Karpas-422 (cell line): ENCODE measurements around the gene PBX1. TPM values are rescaled to one million over a fixed set of nuclear protein-coding genes. Genes with fewer than 3 reads are reported as not detected.

Experiments
- DNase-seq: peaks from one replicate; pipeline ENCODE4 v3.0.0-alpha.2; 2015
- H2AFZ ChIP-seq: fragments of 200-600 bp; sonication (generic); 2 replicates; pipeline ENCODE4 v1.6.1; 2014; ENCODE audit warnings: antibody characterized with exemption, low read length, mixed read lengths
- H3K27ac ChIP-seq: fragments of 200-600 bp; sonication (generic); 2 replicates; pipeline ENCODE4 v1.5.1; 2014; ENCODE audit warnings: mild to moderate bottlenecking, low read length, moderate library complexity
- H3K27me3 ChIP-seq: fragments of 200-600 bp; sonication (generic); 2 replicates; pipeline ENCODE4 v1.6.1; 2014; ENCODE audit warnings: low read length, mixed read lengths
- H3K36me3 ChIP-seq: fragments of 200-600 bp; sonication (generic); 2 replicates; pipeline ENCODE4 v1.6.1; 2014; ENCODE audit warnings: low read length, mixed read lengths; ENCODE audit not compliant: insufficient read depth
- H3K4me1 ChIP-seq: fragments of 200-600 bp; sonication (generic); 2 replicates; pipeline ENCODE4 v1.6.1; 2014; ENCODE audit warnings: mild to moderate bottlenecking, low read length, mixed read lengths
- H3K4me2 ChIP-seq: fragments of 200-600 bp; sonication (generic); 2 replicates; pipeline ENCODE4 v1.6.1; 2014; ENCODE audit warnings: low read length, low read depth, mild to moderate bottlenecking; ENCODE audit not compliant: poor library complexity, severe bottlenecking
- H3K4me3 ChIP-seq: fragments of 200-600 bp; sonication (generic); 2 replicates; pipeline ENCODE4 v1.5.1; 2014; ENCODE audit warnings: mild to moderate bottlenecking, antibody characterized with exemption, low read length, mixed read lengths
- H3K79me2 ChIP-seq: fragments of 200-600 bp; sonication (generic); 2 replicates; pipeline ENCODE4 v1.6.1; 2014; ENCODE audit warnings: mild to moderate bottlenecking, low read length, mixed read lengths
- H3K9ac ChIP-seq: fragments of 200-600 bp; sonication (generic); 2 replicates; pipeline ENCODE4 v1.6.0; 2014; ENCODE audit warnings: low read length
- H3K9me2 ChIP-seq: fragments of 200-600 bp; sonication (generic), shearing (Covaris generic); replicated peaks from 2 replicates; pipeline ENCODE4 v1.6.0; 2014; ENCODE audit warnings: mild to moderate bottlenecking, low read length, moderate library complexity; ENCODE audit not compliant: insufficient read depth
- H3K9me3 ChIP-seq: fragments of 300-700, 200-600 bp; sonication (generic); 2 replicates; pipeline ENCODE4 v1.6.1; 2014; ENCODE audit warnings: low read length, mixed read lengths
- H4K20me1 ChIP-seq: fragments of 200-600 bp; sonication (generic); 2 replicates; pipeline ENCODE4 v1.6.1; 2014; ENCODE audit warnings: mild to moderate bottlenecking, antibody characterized with exemption, low read length, low read depth; ENCODE audit not compliant: insufficient read depth
- total RNA-seq: library from RNA; depleted of rRNA; stranded (reverse); fragments of >200 nt; shearing (Covaris generic); gene quantifications from 2 replicates; pipeline ENCODE4 v1.2.3, GENCODE V29; 2014; ENCODE audit warnings: low replicate concordance

The PBX1 gene
- total RNA-seq, 1 experiment from 2014 or later, result 0.41 TPM

GRCh38 chr1:164805399-164805798, 246.4 kb downstream of the PBX1 start:
- Histone ChIP-seq H3K9ac (no peak overlapping the region), H3K27ac (no peak overlapping the region), H3K9me3 (no peaks in the 10 kb centered on the region), H3K27me3 (no peaks in the 10 kb centered on the region), H3K36me3 (no peaks in the 10 kb centered on the region), H2AFZ (no peak overlapping the region), H3K4me2 (no peak overlapping the region), H3K79me2 (no peaks in the 10 kb centered on the region), H3K4me1 (no peaks in the 10 kb centered on the region), H3K4me3 (no peak overlapping the region), H4K20me1 (no peaks in the 10 kb centered on the region), H3K9me2 (no peaks in the 10 kb centered on the region)
- no peak for DNase-seq

- no peaks in the 10 kb centered on the region for H3K27me3 ChIP-seq
- no peak overlapping the region for H3K9ac ChIP-seq
- no peaks in the 10 kb centered on the region for H3K9me2 ChIP-seq
- no peak overlapping the region for H3K4me2 ChIP-seq
- no peaks in the 10 kb centered on the region for H3K36me3 ChIP-seq
- H4K20me1 ChIP-seq, result no peaks in the 10 kb centered on the region
- H3K9me3 ChIP-seq, result no peaks in the 10 kb centered on the region
- no peak for DNase-seq
- H3K4me3 ChIP-seq, result no peak overlapping the region
- H2AFZ ChIP-seq, result no peak overlapping the region
- H3K79me2 ChIP-seq, result no peaks in the 10 kb centered on the region
- H3K27ac ChIP-seq, result no peak overlapping the region
- no peaks in the 10 kb centered on the region for H3K4me1 ChIP-seq
Observed at GRCh38 chr1:164806531-164806930, 247.5 kb downstream of the PBX1 start.

DNA sequence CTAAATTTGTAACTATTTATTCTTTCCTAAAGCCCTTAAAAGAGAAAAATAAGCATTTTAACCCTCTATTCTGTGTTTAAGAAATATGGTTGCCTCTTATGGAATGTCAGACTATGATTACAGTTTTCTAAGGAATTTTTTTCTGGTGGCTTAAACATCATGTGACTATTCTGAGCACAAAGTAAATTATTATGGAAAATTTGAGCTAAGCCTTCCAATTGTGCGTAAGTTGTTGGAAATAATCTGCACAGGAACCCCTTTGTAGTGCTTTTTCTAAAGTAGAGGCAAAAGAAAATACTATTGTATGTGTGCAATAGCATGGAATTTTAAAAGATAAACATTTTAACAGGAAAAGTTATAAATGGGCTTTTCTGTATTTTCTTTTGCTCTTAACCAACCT, 254.8 kb downstream of the PBX1 start:
- H4K20me1 ChIP-seq, result no peaks in the 10 kb centered on the region
- no peaks in the 10 kb centered on the region for H3K9me3 ChIP-seq
- no peaks in the 10 kb centered on the region for H3K27me3 ChIP-seq
- H3K9me2 ChIP-seq, result no peaks in the 10 kb centered on the region
- no peak overlapping the region for H3K4me2 ChIP-seq
- H3K4me1 ChIP-seq, result no peaks in the 10 kb centered on the region
- no peaks in the 10 kb centered on the region for H3K79me2 ChIP-seq
- no peak overlapping the region for H2AFZ ChIP-seq
- no peak overlapping the region for H3K27ac ChIP-seq
- H3K9ac ChIP-seq, result no peak overlapping the region
- no peak overlapping the region for H3K4me3 ChIP-seq
- no peak for DNase-seq
- H3K36me3 ChIP-seq, result no peaks in the 10 kb centered on the region

DNA sequence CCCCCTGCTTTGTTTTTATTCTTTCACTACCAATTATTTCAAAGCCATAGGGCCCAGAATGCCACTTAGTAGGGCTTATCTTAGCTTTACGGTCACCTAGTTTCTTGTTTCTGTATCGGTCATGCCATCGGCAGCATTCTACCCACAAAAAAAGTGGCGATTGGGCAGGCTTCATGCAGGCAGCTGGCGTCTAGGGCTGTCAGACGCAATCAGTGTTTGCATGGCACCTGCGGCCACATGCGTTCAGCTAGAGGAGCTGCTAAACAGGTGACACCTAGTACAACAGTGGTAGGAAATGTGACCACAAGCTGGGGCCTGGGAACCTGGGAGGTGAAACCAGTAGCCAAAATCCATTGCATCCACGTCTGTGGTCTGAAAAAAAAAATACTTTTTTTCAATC, 262.7 kb downstream of the PBX1 start:
- Histone ChIP-seq H3K27ac (no peak overlapping the region), H3K27me3 (no peaks in the 10 kb centered on the region), H3K4me3 (no peak overlapping the region), H3K4me2 (no peak overlapping the region), H4K20me1 (no peaks in the 10 kb centered on the region), H2AFZ (no peak overlapping the region), H3K9ac (no peak overlapping the region), H3K36me3 (no peaks in the 10 kb centered on the region), H3K9me3 (no peaks in the 10 kb centered on the region), H3K4me1 (no peaks in the 10 kb centered on the region), H3K79me2 (no peaks in the 10 kb centered on the region), H3K9me2 (no peaks in the 10 kb centered on the region)
- DNase-seq, result no peak

DNA sequence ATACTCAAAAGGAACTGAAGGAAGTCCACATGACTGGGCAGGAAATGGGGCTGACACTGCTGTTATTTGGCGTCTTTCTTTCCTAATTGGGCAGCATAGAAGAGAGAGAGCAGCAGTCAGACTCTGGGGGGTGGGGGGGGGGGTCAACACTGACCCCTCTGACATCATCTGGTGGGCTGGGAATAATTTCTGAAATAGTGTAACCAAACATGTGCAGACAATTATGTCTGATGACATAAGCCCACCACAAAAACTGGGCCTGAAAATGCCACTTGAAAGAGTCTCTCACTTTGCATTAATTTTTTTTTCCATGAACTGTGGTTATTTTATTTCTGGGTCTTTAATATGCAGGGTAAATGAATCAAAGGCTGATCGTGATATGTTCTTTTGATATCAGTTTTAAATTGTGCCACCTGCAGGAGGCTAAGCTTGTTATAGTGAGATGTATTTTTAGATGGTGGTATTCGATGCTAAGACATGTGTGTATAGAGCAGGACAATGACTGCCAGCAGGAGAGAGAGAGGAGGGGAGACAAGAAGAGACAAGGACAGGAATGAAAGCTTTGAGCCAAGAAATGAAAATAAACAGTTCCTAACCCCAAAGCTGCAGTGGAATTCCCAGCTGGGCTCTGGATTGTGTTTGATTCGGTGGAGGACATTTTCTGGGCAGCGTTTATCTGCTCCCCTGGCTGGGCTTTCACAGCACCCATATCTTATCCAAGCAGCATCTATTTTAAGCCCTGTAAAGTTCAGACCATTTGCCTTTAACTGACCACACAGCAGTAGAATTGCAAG, 264.7 kb downstream of the PBX1 start:
- H3K27ac ChIP-seq, result no peak overlapping the region
- no peak overlapping the region for H3K9ac ChIP-seq
- H3K4me2 ChIP-seq, result no peak overlapping the region
- no peaks in the 10 kb centered on the region for H3K27me3 ChIP-seq
- H3K9me2 ChIP-seq, result no peaks in the 10 kb centered on the region
- no peaks in the 10 kb centered on the region for H4K20me1 ChIP-seq
- no peak overlapping the region for H3K4me3 ChIP-seq
- no peaks in the 10 kb centered on the region for H3K36me3 ChIP-seq
- H2AFZ ChIP-seq, result no peak overlapping the region
- H3K4me1 ChIP-seq, result no peaks in the 10 kb centered on the region
- no peak for DNase-seq
- H3K79me2 ChIP-seq, result no peaks in the 10 kb centered on the region
- H3K9me3 ChIP-seq, result no peaks in the 10 kb centered on the region

- no peaks in the 10 kb centered on the region for H3K36me3 ChIP-seq
- no peak overlapping the region for H3K4me2 ChIP-seq
- no peaks in the 10 kb centered on the region for H3K4me1 ChIP-seq
- H2AFZ ChIP-seq, result no peak overlapping the region
- H3K79me2 ChIP-seq, result no peaks in the 10 kb centered on the region
- H3K4me3 ChIP-seq, result no peak overlapping the region
- no peaks in the 10 kb centered on the region for H3K9me3 ChIP-seq
- H3K27ac ChIP-seq, result no peak overlapping the region
- H3K9me2 ChIP-seq, result no peaks in the 10 kb centered on the region
- H3K9ac ChIP-seq, result no peak overlapping the region
- no peaks in the 10 kb centered on the region for H4K20me1 ChIP-seq
- H3K27me3 ChIP-seq, result no peaks in the 10 kb centered on the region
- DNase-seq, result no peak
Observed at GRCh38 chr1:164824542-164824941, 265.6 kb downstream of the PBX1 start.

DNA sequence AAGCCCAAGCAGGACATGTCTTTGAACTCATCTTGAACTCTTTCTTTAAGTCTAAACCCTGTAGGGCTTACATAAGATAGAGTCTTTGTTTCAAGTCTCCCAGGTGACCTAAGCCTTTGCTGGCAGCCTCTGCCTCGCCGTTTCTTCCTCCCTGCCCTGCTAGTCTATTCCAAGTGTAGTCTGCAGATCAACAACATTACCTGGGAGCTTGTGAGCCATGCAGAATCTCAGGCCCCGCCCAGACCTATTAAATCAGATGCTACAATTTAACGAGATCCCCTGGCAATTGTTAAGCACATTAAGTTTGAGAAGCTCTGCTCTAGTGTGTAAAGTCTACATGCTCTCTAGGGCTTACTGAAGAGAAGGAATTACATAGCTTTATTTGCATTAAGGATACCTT, 271.6 kb downstream of the PBX1 start:
- H3K9ac ChIP-seq, result no peak overlapping the region
- no peaks in the 10 kb centered on the region for H3K4me1 ChIP-seq
- no peaks in the 10 kb centered on the region for H3K79me2 ChIP-seq
- no peaks in the 10 kb centered on the region for H3K36me3 ChIP-seq
- H3K27ac ChIP-seq, result no peak overlapping the region
- DNase-seq, result no peak
- no peaks in the 10 kb centered on the region for H4K20me1 ChIP-seq
- H3K4me2 ChIP-seq, result no peak overlapping the region
- H3K9me3 ChIP-seq, result no peaks in the 10 kb centered on the region
- H3K4me3 ChIP-seq, result no peak overlapping the region
- no peaks in the 10 kb centered on the region for H3K9me2 ChIP-seq
- no peaks in the 10 kb centered on the region for H3K27me3 ChIP-seq
- no peak overlapping the region for H2AFZ ChIP-seq

DNA sequence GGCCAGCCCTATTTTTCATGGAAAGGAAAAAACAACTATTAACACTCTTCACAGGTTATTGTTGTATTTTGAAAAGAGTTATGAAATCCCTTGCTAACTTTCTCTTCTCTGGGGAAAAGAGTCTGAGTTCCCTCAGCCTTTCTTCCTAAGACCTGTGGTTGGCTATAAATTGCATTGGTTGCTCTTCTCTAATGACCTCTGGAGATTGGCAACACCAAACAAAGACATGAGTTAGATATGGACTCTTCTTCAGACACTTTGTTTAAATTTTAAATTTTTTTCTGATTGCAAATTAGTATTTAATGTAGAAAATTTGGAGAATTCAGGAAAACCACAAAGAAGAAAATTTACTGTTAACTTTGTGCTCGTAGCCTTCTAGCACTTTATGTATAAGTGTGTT, 275.7 kb downstream of the PBX1 start:
- Histone ChIP-seq H2AFZ (no peak overlapping the region), H3K27me3 (no peaks in the 10 kb centered on the region), H3K27ac (no peak overlapping the region), H4K20me1 (no peaks in the 10 kb centered on the region), H3K9me3 (no peaks in the 10 kb centered on the region), H3K36me3 (no peaks in the 10 kb centered on the region), H3K4me3 (no peak overlapping the region), H3K79me2 (no peaks in the 10 kb centered on the region), H3K9me2 (no peaks in the 10 kb centered on the region), H3K9ac (no peak overlapping the region), H3K4me2 (no peak overlapping the region), H3K4me1 (no peaks in the 10 kb centered on the region)
- no peak for DNase-seq
